Activated effector memory CD4-positive, alpha-beta T cell treated with anti-CD3 and anti-CD28 coated beads, Interleukin-2, amount 50 U/mL, for 16 hours (primary cell): ENCODE data around the gene GLP2R.
"Not testable (repeated sequence)": the region's sequence is repeated elsewhere in the genome, so short reads cannot be mapped to it uniquely, and the experiment has no call there.

Source experiments
- DNase-seq: peaks from one replicate; pipeline ENCODE4 v3.0.0-alpha.2; 2020

GLP2R gene

GRCh38 chr17:9825641-9826150 is at the start of gene GLP2R:
TSS of gene GLP2R (plus strand) at chr17:9825924. CDS start at chr17:9826064, 140 bp downstream.
- no peak for DNase-seq

- DNase-seq: no peak
Observed at GRCh38 chr17:9776911-9777310, 48.8 kb upstream of the GLP2R start.

GRCh38 chr17:9780552-9780951 is 45.2 kb upstream of the GLP2R start:
- DNase-seq: no peak

GRCh38 chr17:9783050-9783449 is 42.7 kb upstream of the GLP2R start:
- DNase-seq: no peak

GRCh38 chr17:9783465-9783864 is 42.3 kb upstream of the GLP2R start:
- not testable (repeated sequence) for DNase-seq

- no peak for DNase-seq
Observed at GRCh38 chr17:9784544-9784943, 41.2 kb upstream of the GLP2R start.

- no peak for DNase-seq
Observed at GRCh38 chr17:9788601-9789000, 37.1 kb upstream of the GLP2R start.

GRCh38 chr17:9790316-9790715 is 35.4 kb upstream of the GLP2R start:
- DNase-seq: no peak

GRCh38 chr17:9790889-9791876 is 34.5 kb upstream of the GLP2R start, which contains the start of gene DHRS7C:
TSS of gene DHRS7C (minus strand) at chr17:9791592. CDS start at chr17:9791284, 308 bp downstream.
- no peak for DNase-seq

- DNase-seq: no peak
Observed at GRCh38 chr17:9792181-9792840, 33.4 kb upstream of the GLP2R start.

- DNase-seq: no peak
Observed at GRCh38 chr17:9798008-9798407, 27.7 kb upstream of the GLP2R start.

GRCh38 chr17:9798724-9799123 is 27.0 kb upstream of the GLP2R start:
- DNase-seq: no peak

GRCh38 chr17:9801505-9801904 is 24.2 kb upstream of the GLP2R start:
- DNase-seq: no peak

- DNase-seq: no peak
Observed at GRCh38 chr17:9802294-9802693, 23.4 kb upstream of the GLP2R start.

GRCh38 chr17:9802697-9803096 is 23.0 kb upstream of the GLP2R start:
- no peak for DNase-seq

- no peak for DNase-seq
Observed at GRCh38 chr17:9805769-9806168, 20.0 kb upstream of the GLP2R start.

- no peak for DNase-seq
Observed at GRCh38 chr17:9806699-9807098, 19.0 kb upstream of the GLP2R start.

- no peak for DNase-seq
Observed at GRCh38 chr17:9809409-9809808, 16.3 kb upstream of the GLP2R start.

GRCh38 chr17:9810100-9810949 is 15.4 kb upstream of the GLP2R start:
- DNase-seq: no peak

GRCh38 chr17:9811086-9811485 is 14.6 kb upstream of the GLP2R start:
- DNase-seq: no peak

- no peak for DNase-seq
Observed at GRCh38 chr17:9811537-9811936, 14.2 kb upstream of the GLP2R start.

- no peak for DNase-seq
Observed at GRCh38 chr17:9813166-9813565, 12.6 kb upstream of the GLP2R start.
